Fibroblast of skin of scalp (primary cell): ENCODE results near the gene ABITRAM. TPM values are rescaled to one million over a fixed set of nuclear protein-coding genes. Genes with fewer than 3 reads are reported as not detected.
"Not testable (repeated sequence)": the region's sequence is repeated elsewhere in the genome, so short reads cannot be mapped to it uniquely, and the experiment has no call there.

ENCODE experiments used
- DNase-seq: peaks from one replicate; pipeline ENCODE4 v3.0.0-alpha.2; 2013
- polyA plus RNA-seq, 2 experiments: library from polyadenylated mRNA; unstranded; fragments of 120-200 nt; gene quantifications; one replicate each; pipeline ENCODE4 v1.2.1, GENCODE V29; 2013; ENCODE audit not compliant: insufficient read length in 2 of 2

The ABITRAM gene
- 12.5 TPM for polyA plus RNA-seq (2013, experiment 1 of 2; ENCODE audit: insufficient read length)
- polyA plus RNA-seq (2013, experiment 2 of 2; ENCODE audit: insufficient read length) = 13.1 TPM

DNA sequence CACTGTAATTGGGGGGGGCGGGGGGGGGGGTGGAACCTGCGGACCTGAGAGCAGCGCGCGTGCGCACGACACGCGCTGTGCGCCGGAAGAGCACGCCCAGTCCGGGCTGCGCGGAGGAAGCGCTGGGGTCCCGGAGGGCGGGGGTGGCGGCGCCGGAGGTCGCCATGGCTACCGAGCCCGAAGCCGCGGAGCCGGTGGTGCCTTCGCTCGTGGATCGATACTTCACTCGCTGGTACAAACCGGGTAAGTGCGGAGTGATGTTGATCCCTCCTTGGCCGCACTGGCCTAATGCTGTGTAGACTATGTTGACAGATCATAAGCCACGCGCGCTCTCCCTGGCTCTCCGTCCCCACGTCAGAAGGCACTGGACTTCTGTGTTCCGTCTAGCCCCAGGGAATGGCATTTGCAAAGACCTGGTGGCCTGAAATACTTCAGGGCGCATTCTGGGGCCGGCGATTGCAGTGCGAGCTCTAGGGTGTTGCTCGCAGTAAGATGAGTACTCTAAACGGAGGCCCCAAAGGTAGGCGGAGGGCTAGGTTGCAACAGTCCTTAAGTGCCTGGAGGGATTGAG, at the start of gene ABITRAM:
Gene ABITRAM (plus strand): TSS at position 78 of the 571 bp plus-strand sequence. CDS start 87 bp downstream, at position 165.
- peak; percentile 87 for DNase-seq

GRCh38 chr9:108884701-108885100, 49.5 kb upstream of the ABITRAM start:
- no peak for DNase-seq

GRCh38 chr9:108885643-108886348, 48.4 kb upstream of the ABITRAM start:
- DNase-seq = peak; percentile 65

- DNase-seq = not testable (repeated sequence)
These were observed 47.5 kb upstream of the ABITRAM start for GRCh38 chr9:108886594-108887271.

DNA sequence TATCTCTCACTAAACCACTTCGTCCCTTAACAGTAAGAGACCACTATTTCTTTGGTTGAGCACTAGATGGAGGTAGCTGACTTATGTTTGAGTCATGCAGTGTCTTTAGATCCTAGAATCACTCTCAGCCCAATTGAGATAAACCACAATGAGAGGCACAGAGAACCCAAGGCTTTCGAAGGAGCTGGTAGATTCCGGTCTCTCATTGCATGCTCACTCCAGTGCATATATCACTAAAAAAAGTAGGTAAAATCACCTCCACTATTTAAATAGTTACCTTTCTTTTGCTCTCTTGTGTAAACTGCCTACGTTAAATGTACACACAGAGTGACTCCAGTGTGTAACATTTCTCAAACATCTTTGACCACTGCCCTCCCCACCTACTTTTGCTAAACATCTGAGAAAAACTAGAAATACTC, 44.5 kb upstream of the ABITRAM start:
- DNase-seq = peak; percentile 28

DNA sequence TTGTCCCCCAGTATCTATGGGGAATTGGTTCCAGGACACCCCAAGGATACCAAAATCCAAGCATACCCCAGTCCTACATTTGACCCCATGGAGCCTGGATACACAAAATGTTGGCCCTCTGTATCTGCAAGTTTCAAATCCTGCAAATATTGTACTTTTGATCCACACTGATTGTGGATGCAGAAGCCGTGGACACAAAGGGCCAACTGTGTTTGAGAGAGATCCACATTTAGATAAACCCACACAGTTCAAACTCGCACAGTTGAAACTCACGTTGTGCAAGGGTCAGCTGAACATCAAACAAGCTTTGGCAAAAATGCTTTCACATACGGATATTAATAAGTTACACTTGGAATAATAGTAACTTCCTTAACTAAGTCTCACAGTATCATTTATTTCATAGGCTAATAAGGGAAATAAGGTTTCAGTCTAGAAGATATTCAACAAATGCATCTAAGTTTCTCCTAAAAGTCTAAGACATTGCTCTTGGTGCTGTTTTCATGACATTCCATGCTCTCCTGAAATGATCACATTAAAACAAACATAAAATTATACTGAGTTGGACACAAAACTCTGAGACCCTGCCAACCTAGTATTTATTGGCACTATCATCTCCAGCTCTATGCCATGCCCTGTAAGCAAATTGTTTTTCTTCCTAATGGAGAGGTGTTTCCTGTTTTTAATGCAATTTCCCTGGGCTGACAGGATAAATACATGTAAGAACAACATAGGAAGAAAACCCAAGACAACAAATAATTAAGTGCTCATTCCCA, 39.8 kb upstream of the ABITRAM start:
- DNase-seq = no peak

DNA sequence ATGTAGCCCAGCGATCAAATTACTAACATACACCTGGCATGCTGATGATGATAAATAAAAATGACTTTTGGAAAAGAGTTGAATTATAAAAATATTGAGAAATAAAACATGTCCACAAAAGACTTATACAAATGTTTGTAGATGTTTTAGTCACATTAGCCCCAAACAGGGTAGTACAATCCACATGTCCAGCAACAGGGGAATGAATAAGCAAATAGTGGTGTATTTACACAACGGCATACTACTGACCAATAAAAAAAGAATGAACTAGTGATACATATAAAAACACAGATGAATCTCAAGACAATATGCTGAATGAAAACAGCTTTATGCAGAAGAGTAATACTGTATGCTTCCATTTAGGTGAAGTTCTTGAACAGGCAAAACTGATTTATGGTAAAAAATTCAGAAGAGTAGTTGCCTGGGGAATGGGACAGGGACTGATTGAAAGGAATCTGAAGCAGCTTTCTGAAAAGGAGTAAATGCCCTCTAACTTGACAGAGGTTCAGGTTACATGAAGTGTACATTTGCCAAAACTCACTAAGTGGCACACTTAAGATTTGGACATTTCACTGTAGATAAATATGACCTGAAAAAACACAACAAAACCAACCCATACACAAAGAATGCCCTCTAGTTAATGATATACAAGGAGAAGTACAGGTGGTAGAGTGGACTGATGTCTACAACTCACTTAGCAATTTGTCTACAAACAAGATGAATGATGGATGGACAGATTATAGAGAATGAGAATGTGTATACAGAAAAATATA, 36.7 kb upstream of the ABITRAM start:
- no peak for DNase-seq

DNA sequence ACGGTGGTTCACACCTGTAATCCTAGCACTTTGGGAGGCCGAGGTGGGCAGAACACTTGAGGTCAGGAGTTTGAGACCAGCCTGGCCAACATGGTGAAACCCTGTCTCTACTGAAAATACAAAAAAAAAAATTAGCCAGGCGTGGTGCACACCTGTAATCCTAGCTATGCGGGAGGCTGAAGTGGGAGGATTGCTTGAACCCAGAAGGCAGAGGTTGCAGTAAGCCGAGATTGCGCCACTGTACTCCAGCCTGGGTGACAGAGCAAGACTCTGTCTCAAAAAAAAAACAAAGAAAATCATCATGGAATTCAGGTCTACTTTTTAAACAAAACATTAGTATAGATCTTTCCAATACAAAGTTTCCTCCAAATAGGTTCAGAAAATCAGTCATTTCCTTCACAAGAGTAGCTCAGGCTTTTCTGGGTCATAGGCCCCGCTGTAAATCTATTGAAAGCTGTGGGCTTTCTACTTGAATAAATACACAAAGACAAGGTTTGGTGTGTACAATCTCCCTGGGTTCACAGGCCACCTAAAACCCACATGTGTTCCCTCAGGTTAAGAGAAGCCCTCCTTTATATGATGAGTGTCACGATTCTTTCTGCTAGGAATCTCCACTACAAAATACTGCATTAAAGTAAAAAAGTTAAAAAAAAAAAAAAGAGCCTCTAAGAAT, 35.0 kb upstream of the ABITRAM start:
- DNase-seq = not testable (repeated sequence)

DNA sequence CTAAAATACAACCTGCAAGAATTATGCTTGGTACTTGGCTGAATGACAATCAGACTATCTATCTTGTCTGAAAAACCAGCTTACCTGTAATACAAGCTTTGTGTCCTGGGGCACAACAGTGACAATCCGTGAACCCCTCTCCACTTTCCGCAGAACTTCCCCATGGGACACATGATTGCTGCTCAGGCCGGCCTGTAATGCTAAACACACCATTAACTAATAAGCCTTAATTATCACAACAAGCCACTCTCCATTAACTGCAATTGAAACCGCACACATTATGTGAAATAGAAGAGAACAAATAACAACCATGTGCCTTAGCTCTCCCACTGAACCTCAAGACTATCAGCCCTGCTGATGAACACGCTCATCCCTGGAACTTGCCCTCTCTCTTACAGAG, 34.0 kb upstream of the ABITRAM start:
- DNase-seq = no peak

- no peak for DNase-seq
These were observed 30.6 kb upstream of the ABITRAM start for GRCh38 chr9:108903420-108904103.

GRCh38 chr9:108904161-108904560, 30.0 kb upstream of the ABITRAM start:
- DNase-seq = no peak

- no peak for DNase-seq
These were observed 28.7 kb upstream of the ABITRAM start for GRCh38 chr9:108905494-108905893.

DNA sequence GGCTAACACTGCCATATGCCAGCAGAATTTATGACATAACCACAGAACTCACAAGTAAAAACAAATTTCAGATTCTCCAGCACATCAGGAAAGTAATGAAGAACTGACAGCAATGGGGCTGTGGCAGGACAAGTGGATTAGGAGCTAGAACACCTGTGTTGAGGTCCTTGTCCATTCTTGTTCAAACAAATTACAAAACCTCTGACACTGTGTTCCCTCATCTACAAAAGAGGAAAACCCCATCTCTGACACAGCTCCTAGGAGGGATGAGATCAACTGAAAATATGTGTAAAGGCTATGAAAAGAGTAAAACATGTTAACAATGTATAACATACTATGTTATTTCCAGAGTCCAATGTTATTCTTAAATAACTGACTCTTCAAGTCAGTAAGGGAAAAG, 23.8 kb upstream of the ABITRAM start:
- no peak for DNase-seq

- DNase-seq = no peak
These were observed 23.3 kb upstream of the ABITRAM start for GRCh38 chr9:108910914-108911313.

DNA sequence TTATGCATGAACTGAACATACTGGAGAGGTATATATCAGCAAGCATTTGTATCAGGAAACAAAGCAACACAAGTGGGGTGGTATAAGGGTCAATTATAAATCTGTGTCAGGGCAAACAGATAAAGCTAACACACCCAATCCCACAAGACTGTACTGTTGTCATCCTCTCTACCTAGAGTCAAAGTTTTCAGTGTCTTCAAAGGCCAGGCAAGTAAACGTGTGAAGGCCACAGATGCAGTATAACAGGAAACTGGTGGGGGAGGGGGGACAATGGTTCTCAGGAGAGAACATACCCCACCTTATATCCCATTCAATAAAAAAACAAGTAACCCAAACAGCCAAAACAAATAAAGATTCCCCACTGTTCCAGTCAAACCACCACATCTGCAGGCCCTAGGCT, 22.4 kb upstream of the ABITRAM start:
- DNase-seq = no peak

GRCh38 chr9:108913391-108913790, 20.8 kb upstream of the ABITRAM start:
- DNase-seq = no peak

DNA sequence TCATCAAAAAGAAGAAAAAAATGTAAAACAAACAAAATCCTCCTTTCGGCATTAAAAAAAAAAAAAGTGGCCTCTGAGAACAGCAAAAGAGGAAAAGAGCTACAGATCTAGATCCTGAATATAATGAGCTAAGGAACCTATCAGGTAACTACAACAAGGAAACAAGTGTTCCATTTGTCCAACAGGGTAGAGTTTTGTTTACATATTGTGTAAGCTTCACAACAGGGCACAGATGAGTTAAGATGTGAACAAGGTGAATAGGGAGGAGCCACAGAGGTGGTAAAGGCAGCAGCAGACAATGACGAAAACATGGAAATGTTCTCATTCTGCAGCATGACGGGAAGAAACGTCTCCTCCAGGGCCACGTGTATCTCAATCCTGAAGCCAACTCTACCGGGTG, 14.7 kb upstream of the ABITRAM start:
- no peak for DNase-seq

- not testable (repeated sequence) for DNase-seq
These were observed 13.8 kb upstream of the ABITRAM start for GRCh38 chr9:108920401-108920800.

- DNase-seq = no peak
These were observed 13.0 kb upstream of the ABITRAM start for GRCh38 chr9:108921200-108921599.

GRCh38 chr9:108924466-108924865, 9.7 kb upstream of the ABITRAM start:
- no peak for DNase-seq

GRCh38 chr9:108928386-108928785, 5.8 kb upstream of the ABITRAM start:
- no peak for DNase-seq
